Loucy (cell line): ENCODE results near the gene ACLY.

ENCODE experiments used
- H2AFZ ChIP-seq: fragments of 200-600 bp; sonication (generic); 2 replicates; pipeline ENCODE4 v1.6.0; 2016; ENCODE audit warnings: antibody characterized with exemption, mild to moderate bottlenecking, low read length, moderate library complexity
- H3F3A ChIP-seq: fragments of 200-600 bp; 2 replicates; pipeline ENCODE4 v1.6.0; 2016; ENCODE audit warnings: antibody characterized with exemption, low read depth, mild to moderate bottlenecking
- H3K27me3 ChIP-seq: fragments of 200-600 bp; sonication (generic); 2 replicates; pipeline ENCODE4 v1.6.1; 2014; ENCODE audit warnings: low read length, mild to moderate bottlenecking; ENCODE audit not compliant: insufficient read depth, poor library complexity, severe bottlenecking
- H3K36me3 ChIP-seq: fragments of 200-600 bp; sonication (generic); 2 replicates; pipeline ENCODE4 v1.6.1; 2016; ENCODE audit warnings: low read length; ENCODE audit not compliant: insufficient read depth
- H3K4me1 ChIP-seq: fragments of 200-600 bp; sonication (generic); 2 replicates; pipeline ENCODE4 v1.5.1; 2014; ENCODE audit warnings: low read length, mild to moderate bottlenecking; ENCODE audit not compliant: insufficient read depth, poor library complexity, severe bottlenecking
- H3K4me2 ChIP-seq: fragments of 200-600 bp; sonication (generic); 2 replicates; pipeline ENCODE4 v1.6.0; 2014; ENCODE audit warnings: antibody characterized with exemption, low read length, low read depth, mild to moderate bottlenecking; ENCODE audit not compliant: poor library complexity, severe bottlenecking
- H3K4me3 ChIP-seq: fragments of 200-600 bp; sonication (generic); 2 replicates; pipeline ENCODE4 v1.5.1; 2014; ENCODE audit warnings: low read length, mild to moderate bottlenecking, mixed read lengths; ENCODE audit not compliant: poor library complexity, severe bottlenecking
- H3K79me2 ChIP-seq: fragments of 200-600 bp; sonication (generic); 2 replicates; pipeline ENCODE4 v1.6.1; 2014; ENCODE audit warnings: low read length; ENCODE audit not compliant: insufficient read depth
- H3K9ac ChIP-seq: fragments of 200-600 bp; sonication (generic); 2 replicates; pipeline ENCODE4 v1.6.0; 2014; ENCODE audit warnings: mild to moderate bottlenecking, low read depth, low read length, moderate library complexity; ENCODE audit not compliant: poor library complexity, severe bottlenecking
- H3K9me2 ChIP-seq: fragments of 200-600 bp; sonication (generic); replicated peaks from 2 replicates; pipeline ENCODE4 v1.6.1; 2016; ENCODE audit warnings: low read depth, low read length, mixed read lengths
- H3K9me3 ChIP-seq: fragments of 200-600 bp; sonication (generic); 2 replicates; pipeline ENCODE4 v1.6.1; 2014; ENCODE audit warnings: mild to moderate bottlenecking, antibody characterized with exemption, low read length, low read depth; ENCODE audit not compliant: insufficient read depth
- H4K20me1 ChIP-seq: fragments of 200-600 bp; sonication (generic); 2 replicates; pipeline ENCODE4 v1.6.0; 2014; ENCODE audit warnings: antibody characterized with exemption, low read length, mild to moderate bottlenecking; ENCODE audit not compliant: insufficient read depth, poor library complexity, severe bottlenecking
- CTCF ChIP-seq: fragments of 200-600 bp; sonication (generic); conservative IDR thresholded peaks from 2 replicates; pipeline ENCODE4 v1.5.1; 2014; ENCODE audit warnings: mild to moderate bottlenecking, antibody characterized with exemption, low read length
- EZH2phosphoT487 ChIP-seq: fragments of 200-600 bp; IDR thresholded peaks from 2 replicates; pipeline ENCODE4 v1.6.1; 2018; ENCODE audit warnings: antibody characterized with exemption, mild to moderate bottlenecking, moderate library complexity, borderline replicate concordance

Gene ACLY

DNA sequence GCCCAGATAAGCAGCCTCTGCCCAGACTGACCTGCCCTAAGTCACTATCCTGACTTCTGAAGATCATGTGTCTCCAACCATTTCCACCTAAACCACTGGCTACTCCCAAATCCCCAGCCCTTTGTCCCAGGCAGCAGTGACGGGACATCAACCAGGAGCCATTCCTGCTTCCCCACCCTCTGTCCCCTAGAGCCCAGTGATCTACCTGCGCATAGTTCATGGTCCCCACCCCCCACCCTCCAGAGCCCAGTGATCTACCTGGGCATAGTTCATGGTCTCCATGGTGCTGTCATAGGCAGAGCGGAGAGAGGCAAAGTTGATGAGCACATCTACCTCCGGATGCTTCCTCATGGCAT lies 26.8 kb downstream of the ACLY start:
- TF ChIP-seq EZH2phosphoT487 (no peak), CTCF (no peak)
- H3K9me3 ChIP-seq = no peaks in the 10 kb centered on the region
- no peaks in the 10 kb centered on the region for H3F3A ChIP-seq
- H3K36me3 ChIP-seq = peaks cover 88% of the 10 kb centered on the region; the same call in 1 of the 2 replicates
- no peak overlapping the region for H2AFZ ChIP-seq
- H3K4me3 ChIP-seq = no peak overlapping the region
- no peak overlapping the region for H3K4me2 ChIP-seq
- no peaks in the 10 kb centered on the region for H3K4me1 ChIP-seq
- no peaks in the 10 kb centered on the region for H4K20me1 ChIP-seq
- H3K9ac ChIP-seq = no peak overlapping the region
- H3K79me2 ChIP-seq = no peaks in the 10 kb centered on the region
- no peaks in the 10 kb centered on the region for H3K9me2 ChIP-seq
- H3K27me3 ChIP-seq = no peaks in the 10 kb centered on the region

GRCh38 chr17:41891135-41892020 lies 27.4 kb downstream of the ACLY start:
- no peaks in the 10 kb centered on the region for H4K20me1 ChIP-seq

DNA sequence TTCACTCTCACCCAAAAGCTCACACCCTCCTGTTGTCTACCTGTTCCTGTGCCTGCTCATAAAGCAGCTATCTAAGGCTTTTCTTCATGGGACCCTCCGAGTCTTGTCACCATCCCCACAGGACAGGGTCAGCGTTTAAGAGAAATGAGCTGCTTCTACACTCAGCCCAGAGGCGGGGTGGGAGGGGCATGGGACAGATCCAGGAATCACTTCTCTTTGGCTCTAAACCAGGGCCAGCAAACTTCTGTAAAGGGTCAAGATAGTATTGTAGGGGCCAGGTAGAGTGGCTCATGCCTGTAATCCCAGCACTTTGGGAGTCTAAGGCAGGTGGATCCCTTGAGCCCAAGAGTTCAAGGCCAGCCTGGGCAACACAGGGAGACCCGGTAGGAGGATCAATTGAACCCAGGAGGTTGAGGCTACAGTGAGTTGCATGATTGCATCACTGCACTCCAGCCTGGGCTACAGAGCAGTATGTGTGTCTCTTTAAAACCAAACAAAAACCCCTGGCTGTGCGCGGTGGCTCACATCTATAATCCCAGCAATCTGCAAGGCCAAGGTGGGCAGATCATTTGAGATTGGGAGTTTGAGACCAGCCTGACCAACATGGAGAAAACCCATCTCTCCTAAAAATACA lies 30.3 kb downstream of the ACLY start:
- no peak for TF ChIP-seq CTCF
- no peak for TF ChIP-seq EZH2phosphoT487
- Histone ChIP-seq H3K27me3 (no peaks in the 10 kb centered on the region), H2AFZ (no peak overlapping the region), H3K9ac (no peak overlapping the region), H3K4me2 (no peak overlapping the region), H3F3A (no peaks in the 10 kb centered on the region), H4K20me1 (no peaks in the 10 kb centered on the region), H3K9me3 (no peaks in the 10 kb centered on the region), H3K79me2 (no peaks in the 10 kb centered on the region), H3K4me1 (no peaks in the 10 kb centered on the region), H3K4me3 (no peak overlapping the region), H3K9me2 (no peaks in the 10 kb centered on the region), H3K36me3 (peaks cover 90% of the 10 kb centered on the region; the same call in 1 of the 2 replicates)

More at GRCh38 chr17:41891135-41892020, 27.4 kb downstream of the ACLY start:
- Histone ChIP-seq H3K9ac (no peak overlapping the region), H3K36me3 (peaks cover 88% of the 10 kb centered on the region; the same call in 1 of the 2 replicates), H3K79me2 (no peaks in the 10 kb centered on the region), H3K4me2 (no peak overlapping the region), H3K27me3 (no peaks in the 10 kb centered on the region), H3K9me3 (no peaks in the 10 kb centered on the region), H3K4me3 (no peak overlapping the region), H3F3A (no peaks in the 10 kb centered on the region), H3K9me2 (no peaks in the 10 kb centered on the region), H2AFZ (no peak overlapping the region), H3K4me1 (no peaks in the 10 kb centered on the region)
- TF ChIP-seq EZH2phosphoT487 = no peak
- TF ChIP-seq CTCF = no peak
